Transverse colon (tissue), 3 donors: ENCODE measurements around the gene TNRC18.

Experiments
- POLR2A ChIP-seq: fragments of 450-650 bp; IDR thresholded peaks from one replicate; pipeline ENCODE4 v1.6.1; 2016; ENCODE audit warnings: antibody characterized with exemption, mild to moderate bottlenecking, moderate library complexity
- TF ChIP-seq, protein P1 (sequence below), 5 experiments: fragments of 200-600 bp in 3 of 5; fragments of 450-650 bp in 2 of 5; sonication (generic) in 3 of 5; IDR thresholded peaks; 1 replicate in 2 of 5; 2 replicates in 3 of 5; pipeline ENCODE4 v1.5.1; 2016 to 2017; ENCODE audit warnings: antibody characterized with exemption in 5 of 5, inconsistent platforms in 3 of 5, mild to moderate bottlenecking in 2 of 5, moderate library complexity in 1 of 5

DNA sequence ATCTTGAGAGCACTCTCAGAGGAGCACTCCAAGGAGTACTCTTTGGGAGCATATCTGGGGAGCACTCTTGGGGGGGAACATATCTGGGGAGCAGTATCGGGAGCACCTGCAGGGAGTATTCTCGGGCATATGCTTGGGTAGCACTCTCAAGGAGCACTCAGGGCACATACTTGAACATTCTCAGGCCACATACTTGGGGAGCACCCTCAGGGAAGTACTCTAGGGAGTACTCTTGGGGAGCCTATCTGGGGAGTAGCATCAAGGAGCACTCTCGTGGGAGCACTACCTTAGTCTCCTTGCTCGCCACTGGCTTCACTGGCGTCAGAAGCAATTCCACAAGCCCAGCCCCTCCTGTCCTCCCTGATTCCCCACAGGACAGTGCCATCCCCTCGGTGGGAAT lies 31.5 kb upstream of the TNRC18 start:
- no peak for TF ChIP-seq POLR2A
- TF ChIP-seq, protein P1, sequence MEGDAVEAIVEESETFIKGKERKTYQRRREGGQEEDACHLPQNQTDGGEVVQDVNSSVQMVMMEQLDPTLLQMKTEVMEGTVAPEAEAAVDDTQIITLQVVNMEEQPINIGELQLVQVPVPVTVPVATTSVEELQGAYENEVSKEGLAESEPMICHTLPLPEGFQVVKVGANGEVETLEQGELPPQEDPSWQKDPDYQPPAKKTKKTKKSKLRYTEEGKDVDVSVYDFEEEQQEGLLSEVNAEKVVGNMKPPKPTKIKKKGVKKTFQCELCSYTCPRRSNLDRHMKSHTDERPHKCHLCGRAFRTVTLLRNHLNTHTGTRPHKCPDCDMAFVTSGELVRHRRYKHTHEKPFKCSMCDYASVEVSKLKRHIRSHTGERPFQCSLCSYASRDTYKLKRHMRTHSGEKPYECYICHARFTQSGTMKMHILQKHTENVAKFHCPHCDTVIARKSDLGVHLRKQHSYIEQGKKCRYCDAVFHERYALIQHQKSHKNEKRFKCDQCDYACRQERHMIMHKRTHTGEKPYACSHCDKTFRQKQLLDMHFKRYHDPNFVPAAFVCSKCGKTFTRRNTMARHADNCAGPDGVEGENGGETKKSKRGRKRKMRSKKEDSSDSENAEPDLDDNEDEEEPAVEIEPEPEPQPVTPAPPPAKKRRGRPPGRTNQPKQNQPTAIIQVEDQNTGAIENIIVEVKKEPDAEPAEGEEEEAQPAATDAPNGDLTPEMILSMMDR (IDR thresholded peaks at IDR 0.05) = no peak
